AG20443 (cell line): ENCODE measurements around the gene MCAM.
A peak's percentile ranks its signal among the peaks of the same experiment; 100 is the strongest.

Source experiments
- DNase-seq: peaks from one replicate; pipeline ENCODE4 v3.0.0; 2012; ENCODE audit warnings: low spot score, mixed read lengths

The MCAM gene

DNA sequence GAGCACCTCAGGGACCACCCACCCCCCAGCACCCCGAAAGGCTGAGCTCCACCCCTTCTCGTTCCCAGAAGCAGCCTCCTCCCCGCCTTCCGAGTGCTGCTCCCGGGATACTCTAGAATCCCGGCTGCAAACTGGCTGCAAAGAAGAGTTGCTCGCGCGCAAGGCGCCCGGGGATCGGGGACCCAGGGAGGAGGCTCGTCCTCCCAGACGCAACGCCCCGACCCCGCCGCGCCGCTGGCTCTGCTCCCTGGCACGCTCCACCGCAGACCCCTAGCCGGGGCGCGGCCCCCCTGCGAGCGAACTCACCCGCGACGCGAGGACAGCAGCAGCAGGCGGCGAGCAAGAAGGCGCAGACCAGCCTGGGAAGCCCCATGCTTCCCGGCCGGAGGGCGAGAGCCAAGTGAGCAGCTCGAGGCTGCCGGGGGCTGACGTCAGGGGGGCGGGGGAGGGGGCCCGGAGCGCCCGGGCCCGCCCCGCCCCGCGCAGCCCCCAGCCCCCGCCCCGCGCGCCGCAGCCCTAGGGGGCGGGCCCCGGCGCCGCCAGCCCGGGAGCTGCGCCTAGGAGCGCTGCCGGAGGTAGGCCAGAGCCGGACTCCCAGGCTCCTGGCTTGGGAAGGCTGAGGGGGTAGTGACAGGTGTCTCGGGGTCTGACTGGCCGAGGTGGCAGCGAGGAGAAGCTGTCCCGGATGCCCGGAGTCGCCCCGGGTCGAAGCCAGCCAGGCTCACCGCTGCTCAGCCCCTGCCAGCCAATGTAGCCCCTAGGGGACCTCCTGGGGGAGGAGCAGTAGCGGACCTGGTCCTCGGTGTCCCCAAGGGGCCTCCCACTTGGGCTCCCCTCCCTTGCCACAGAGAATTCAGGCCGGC is at the start of gene MCAM:
Gene MCAM, minus strand, starts transcription at position 402 of the 863 bp plus-strand sequence. Its CDS starts 29 bp downstream, at position 373.
- peak; percentile 54 for DNase-seq

DNA sequence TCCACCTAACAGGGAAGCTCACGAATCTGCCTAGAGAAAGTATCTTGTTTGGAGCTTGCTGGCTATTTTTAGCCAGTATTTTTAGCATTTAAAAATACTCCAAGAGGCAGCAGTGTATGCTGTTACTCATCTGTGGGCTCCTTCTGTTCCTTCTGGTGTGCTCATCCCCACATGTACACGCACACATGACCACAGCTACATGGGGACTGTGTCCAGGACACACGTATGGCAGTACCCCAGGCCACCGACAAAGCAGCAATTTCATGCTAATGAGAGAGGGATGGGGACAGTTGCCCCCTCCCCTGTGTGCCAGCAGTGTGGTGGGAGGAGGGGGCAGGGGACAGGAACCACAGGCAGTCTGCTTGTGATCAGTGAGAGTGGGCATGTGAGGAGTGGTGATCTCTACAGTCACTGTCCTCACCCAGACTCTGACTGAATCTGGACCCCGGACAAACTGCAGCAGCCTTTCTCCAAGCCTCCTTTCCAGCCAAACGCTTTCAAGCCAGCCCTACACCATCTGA is 48.2 kb upstream of the MCAM start:
- peak; percentile 52 for DNase-seq

- peak; percentile 91 for DNase-seq
Measured at GRCh38 chr11:119363851-119364590, 47.1 kb upstream of the MCAM start.

GRCh38 chr11:119363081-119363850 is 46.3 kb upstream of the MCAM start:
- DNase-seq = no peak

- no peak for DNase-seq
Measured at GRCh38 chr11:119362741-119363080, 45.8 kb upstream of the MCAM start.

DNA sequence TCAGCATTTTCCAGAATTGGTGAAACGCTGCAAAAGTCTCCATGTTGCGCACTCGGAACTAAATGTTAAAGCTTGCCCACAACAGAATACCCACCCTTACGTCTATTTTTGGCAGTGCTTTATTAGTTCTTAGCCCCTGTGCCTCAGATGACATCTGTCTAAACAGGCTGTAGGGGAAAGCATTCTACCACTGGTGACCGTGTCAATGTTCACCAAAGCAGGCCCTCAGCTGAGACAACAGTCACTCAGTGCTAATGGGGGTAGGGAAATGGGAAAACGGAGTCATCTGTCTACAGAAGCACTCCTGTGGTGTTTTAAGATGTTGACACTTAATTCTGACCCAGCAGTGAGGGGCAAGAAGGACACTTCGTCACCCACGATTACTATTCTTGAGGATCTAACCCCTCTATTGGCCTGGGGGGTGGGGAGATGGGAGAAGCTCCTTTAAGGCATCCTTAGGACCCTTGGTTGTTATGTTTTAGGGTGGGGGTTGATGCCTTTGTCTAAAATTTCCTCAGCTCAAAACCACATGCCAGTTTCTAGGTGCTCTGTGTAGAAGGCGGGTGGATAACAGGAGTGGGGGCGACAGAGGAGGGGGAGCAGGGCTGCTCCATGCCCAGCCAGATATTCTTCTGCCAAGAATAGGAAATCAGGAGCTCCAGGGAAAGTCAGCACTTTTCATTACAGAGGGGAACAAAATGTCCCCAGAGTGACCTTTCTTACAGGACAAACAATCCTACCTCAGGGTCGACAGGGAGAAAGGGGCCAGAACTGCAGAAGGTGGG is 45.2 kb upstream of the MCAM start:
- DNase-seq = no peak

GRCh38 chr11:119361056-119361787 is 44.3 kb upstream of the MCAM start:
- peak; percentile 74 for DNase-seq

DNA sequence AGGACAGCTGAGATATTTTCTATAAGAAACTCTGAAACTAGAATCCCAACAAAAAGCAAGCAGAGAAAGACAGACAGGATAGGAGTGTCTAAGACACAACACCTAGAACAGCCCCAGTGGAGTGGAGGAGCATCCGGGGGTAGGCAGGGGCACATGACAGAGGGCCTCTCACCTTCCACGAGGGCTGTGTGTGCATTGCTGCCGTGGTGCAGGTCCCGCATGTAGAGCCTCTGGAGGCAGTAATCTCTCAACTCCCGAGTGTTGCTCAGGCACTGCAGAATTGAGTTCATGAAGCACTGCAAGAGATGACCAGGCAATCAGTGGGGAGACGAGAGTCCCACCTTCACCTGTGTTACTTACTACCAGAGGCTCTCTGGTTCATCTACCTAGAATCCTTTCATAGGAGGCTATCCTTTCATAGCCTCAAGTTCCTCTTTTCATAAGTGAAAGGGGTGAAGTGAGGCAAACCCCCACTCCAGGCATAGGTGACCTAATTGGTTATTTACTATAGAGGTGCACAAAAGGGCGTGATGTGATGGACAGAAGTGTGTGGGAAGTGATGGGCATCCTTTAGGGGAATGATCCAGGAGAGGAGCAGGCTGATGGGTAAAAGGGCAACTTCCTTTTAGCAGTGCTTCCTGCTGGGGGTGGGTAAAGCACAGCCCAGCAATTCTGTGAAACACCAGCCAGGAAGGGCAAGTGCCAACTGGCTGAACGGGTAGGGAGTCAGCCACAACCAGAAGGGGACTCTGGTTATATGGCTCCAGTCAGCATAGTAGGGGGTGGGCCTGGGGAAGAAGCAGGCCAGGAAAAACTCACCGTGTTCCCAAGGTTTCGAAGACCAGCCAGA is 42.7 kb upstream of the MCAM start:
- DNase-seq = no peak

GRCh38 chr11:119357074-119357473 is 40.1 kb upstream of the MCAM start:
- DNase-seq = no peak

DNA sequence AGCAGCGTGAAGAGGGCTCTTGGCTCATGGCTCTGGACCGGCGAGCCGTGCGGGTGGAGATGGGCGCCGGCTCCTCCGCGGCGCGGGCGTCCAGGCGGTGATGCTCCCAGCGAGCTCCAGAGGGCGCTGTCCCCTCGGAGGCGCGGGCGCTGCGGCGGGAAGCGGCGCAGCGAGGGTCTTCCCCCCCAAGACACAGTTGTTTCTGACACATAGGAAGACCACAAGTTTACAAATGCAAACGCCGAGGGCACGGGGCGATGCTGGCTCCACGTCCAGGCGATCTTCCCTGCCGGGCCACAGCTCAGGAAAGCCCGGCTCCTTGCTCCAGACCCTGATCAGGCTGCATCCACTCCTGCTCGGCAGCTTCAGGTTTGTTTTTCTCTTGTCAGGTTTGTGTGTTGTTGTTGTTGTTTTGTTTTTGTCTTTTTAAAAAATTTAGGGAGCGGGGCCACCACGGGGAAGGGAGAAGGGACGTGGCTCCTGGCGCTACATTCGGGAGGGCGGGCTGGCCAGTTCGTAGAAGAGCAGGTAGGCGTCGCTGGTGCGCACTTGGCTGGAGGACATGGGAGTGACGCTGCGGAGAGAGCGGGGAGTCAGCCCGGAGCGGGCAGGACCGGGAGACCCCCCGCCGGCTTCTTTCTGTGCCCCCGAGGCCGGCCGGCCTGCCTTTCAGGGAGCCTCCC is 39.6 kb upstream of the MCAM start:
- peak; percentile 93 for DNase-seq

DNA sequence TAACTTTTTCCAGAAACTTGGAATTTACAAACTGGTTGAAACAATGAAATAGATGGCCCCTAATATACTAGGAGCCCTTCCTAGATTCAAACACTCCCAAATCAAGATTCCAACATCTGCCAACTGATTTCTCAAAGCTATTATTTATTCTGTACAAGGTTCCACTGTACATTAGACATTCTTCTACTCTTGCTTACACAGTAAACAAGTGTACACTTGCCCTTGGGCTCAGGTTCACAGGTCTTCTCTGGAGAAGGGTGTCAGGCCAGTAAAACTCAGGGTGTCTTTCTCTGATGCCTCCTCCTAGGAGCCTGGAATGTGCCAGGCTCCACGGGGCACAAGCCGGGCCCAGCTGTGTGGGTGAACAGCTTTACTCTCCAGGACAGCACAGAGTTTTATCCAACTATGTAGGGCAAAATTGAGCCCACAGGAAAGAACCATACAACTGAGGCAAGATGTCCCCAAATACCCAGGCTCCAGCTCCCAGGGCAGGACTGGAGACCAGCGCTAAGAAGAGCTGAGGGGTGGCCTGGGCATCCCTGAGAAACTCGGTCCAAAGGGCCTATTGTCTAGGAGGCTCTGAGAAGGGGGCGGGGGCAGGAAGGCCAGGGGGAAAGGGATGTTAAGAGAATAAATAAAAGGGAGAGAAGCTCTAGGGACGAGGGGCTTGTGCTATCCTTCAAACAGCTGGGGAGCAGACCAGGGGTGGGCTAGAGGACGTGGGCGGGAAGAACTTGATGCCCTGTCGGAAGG is 38.3 kb upstream of the MCAM start:
- no peak for DNase-seq

GRCh38 chr11:119352857-119353260 is 35.9 kb upstream of the MCAM start:
- no peak for DNase-seq

GRCh38 chr11:119351232-119351631 is 34.3 kb upstream of the MCAM start:
- DNase-seq = no peak

DNA sequence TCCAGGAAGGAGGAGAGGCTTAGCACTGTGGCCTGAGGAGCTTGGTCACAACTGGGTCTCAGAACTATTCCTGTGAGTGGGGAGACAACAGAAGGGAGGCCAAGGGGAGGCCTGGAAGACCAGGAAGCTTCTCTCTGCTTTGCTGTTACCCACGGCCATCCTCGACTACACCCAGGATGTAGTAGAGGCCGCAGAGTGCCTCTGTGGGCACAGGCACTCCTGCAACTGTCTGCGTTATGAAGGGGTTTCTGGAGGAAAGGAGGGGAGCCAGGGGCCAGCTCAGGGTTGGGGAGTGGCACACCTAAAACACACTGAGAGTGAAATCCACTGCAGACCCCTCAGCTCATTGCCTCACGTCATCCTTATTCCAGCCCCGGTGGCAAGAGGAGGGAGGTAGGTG is 33.4 kb upstream of the MCAM start:
- DNase-seq = no peak

GRCh38 chr11:119347940-119348605 is 31.1 kb upstream of the MCAM start:
- DNase-seq = no peak

GRCh38 chr11:119347242-119347641 is 30.3 kb upstream of the MCAM start:
- DNase-seq = peak; percentile 78

GRCh38 chr11:119346605-119347004 is 29.7 kb upstream of the MCAM start, which contains the start of gene MFRP:
MFRP (minus strand) TSS chr11:119346705; CDS start chr11:119346513, 192 bp downstream.
- DNase-seq = no peak

DNA sequence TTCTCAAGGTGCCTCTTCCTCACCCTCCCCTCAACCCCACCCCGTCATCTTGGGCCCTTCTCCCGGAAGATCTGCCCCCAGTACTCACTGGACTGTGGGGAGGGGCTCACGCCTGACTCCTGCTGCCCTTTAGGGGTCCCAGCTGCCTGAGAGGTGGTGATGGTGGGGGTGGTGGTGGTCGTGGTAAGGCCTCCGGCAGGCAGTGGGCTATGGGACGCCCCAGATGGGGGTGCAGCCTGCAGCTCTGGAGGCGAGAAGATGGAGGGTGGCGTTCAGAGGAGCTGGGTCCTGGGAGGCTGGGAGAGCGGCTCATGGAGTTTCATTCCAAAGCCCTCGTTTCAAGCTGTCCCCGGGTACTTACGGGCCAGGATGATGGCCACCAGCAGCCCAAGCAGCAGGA is 28.8 kb upstream of the MCAM start:
- no peak for DNase-seq
